ENCODE data around the gene OR1F1. TPM values are rescaled to one million over a fixed set of nuclear protein-coding genes. Genes with fewer than 3 reads are reported as not detected.

OR1F1 gene
- total RNA-seq, 1 experiment from 2014 or later = 0.26 TPM

DNA sequence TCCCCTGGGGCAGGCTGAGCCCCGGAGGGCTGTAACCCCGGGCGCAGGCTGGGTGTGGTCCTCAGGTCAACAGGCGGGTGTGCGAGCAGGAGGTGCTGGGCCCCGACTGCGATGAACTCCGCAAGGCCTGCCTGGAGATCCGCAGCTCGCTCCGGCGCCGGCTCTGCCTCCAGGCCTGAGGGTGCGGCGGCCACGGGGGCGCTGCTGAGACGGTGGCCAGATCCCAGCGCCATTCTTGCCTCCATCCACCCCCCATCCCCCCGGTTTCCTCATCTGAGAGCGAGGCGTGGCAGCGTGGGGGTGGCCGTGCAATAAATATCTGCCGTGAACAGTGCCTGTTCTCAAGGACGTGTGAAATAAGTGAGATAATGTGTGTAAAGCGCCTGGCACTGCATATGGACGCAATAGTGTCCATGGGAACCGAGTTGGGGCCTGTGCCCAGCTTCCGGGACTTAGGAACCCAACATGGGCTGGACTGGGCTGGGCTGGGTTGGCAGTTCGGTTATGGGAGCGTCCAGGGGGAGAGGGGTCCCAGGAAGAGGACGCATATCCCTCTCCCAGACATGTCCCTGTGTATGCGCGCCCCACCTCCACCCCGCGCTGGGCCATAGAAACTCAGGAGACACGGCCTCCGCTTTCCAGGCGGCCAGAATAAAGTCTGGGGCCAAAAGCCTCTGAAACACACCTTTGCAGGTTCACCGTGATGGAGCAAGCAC, 38.2 kb upstream of the OR1F1 start:
- H3K27me3 ChIP-seq (ENCODE audit: control insufficient read depth, insufficient read depth, low read length) = no peaks in the 10 kb centered on the region
- no TSS peak for BruUV-seq (replicated peaks)
- peak overlapping the region; percentile 70 to 88 for H3K4me3 ChIP-seq (ENCODE audit: low read depth in 2 of 2, low read length in 2 of 2)
- H3K9me3 ChIP-seq (ENCODE audit: control insufficient read depth, insufficient read depth, low read depth, low read length) = no peaks in the 10 kb centered on the region
- in situ Hi-C loops (cut with HindIII; ENCODE audit: low pct_unique_long_range_greater_than_20kb, low sequenced_read_pairs) (no loop called here), intact Hi-C loops (cut with micrococcal nuclease; ENCODE audit: unreplicated experiment) (no loop called here)
- ATAC-seq (peak; percentile 37), DNase-seq (ENCODE audit: low read depth, low spot score) (no peak)
- CTCF ChIA-PET = interaction anchor here (0.8 to 1.2 kb wide), 5 partner anchors 12 to 22 kb away, joined by 3 to 5 read pairs (median 3); partner anchors contain the start of gene ZNF213
- H3K36me3 ChIP-seq (ENCODE audit: control insufficient read depth, insufficient read depth, low read length) = peaks cover 2% of the 10 kb centered on the region; the same call in 1 of the 2 replicates
- POLR2A ChIA-PET = interaction anchor here (0.9 kb wide), 2 partner anchors 12 to 15 kb away, joined by 3 to 6 read pairs; partner anchors contain the start of gene ZNF213
- peaks cover 10% of the 10 kb centered on the region; the same call in 1 of the 2 replicates for H3K4me1 ChIP-seq (ENCODE audit: control insufficient read depth, insufficient read depth, low read length)
- H3K27ac ChIP-seq (ENCODE audit: low read length) = peak overlapping the region; percentile 88
- TF ChIP-seq SIN3A (IDR thresholded peaks at IDR 0.05; ENCODE audit: borderline replicate concordance, insufficient read depth, low read depth, low read length) = no peak
- no peak for TF ChIP-seq REST (IDR thresholded peaks at IDR 0.05; ENCODE audit: insufficient read depth in 1 of 2, low read depth in 2 of 2, low read length in 1 of 2)
- TF ChIP-seq CTCF (IDR thresholded peaks at IDR 0.05) = peak; percentile 41; the same call in 1 of the 2 replicates
- TF ChIP-seq TCF7L2 (IDR thresholded peaks at IDR 0.05; ENCODE audit: low read depth, low read length) = no peak
- no peak for TF ChIP-seq POLR2AphosphoS5 (IDR thresholded peaks at IDR 0.05; ENCODE audit: low read depth, low read length)

DNA sequence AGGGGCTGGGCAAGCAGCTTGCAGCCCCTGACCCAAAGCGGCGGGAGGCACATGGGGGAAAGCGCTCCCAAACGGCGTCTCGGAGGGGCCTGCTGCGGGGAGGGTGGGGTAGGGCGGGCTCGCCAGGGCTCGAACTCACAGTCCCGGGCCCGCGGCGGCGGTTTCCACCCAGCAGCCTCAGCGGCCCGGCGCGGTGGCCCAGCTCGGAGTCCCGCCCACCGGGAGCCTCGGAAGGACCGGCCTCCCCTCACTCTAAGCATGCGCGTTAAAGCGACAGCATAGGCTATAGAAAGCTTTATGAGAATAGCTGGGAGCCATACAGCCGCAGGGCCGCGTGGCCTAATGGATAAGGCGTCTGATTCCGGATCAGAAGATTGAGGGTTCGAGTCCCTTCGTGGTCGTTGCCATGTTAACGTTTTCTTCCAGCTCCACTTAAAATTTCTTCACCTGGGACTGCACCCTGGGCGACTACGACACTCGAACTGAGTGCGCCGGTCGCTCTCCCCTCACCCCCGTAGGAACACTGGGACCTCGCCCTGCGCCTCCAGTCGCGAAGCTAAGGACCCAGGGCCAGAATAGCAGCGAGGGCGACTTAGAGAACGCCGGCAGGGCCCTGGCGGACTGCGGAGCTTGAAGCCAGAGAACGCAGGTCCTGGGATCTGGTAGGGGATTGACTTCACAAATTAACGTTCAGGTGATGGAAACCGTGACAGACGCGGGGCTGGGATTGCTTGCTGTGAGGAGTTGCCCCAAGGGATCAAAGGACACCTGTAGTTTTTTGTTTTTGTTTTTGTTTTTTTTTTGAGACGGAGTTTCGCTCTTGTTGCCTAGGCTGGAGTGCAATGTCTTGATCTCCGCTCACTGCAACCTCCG, 37.4 kb upstream of the OR1F1 start:
- DNase-seq (ENCODE audit: low read depth, low spot score) (peak; percentile 99), ATAC-seq (peak; percentile 86)
- peak overlapping the region; percentile 70 to 96 for H3K4me3 ChIP-seq (ENCODE audit: low read depth in 2 of 2, low read length in 2 of 2)
- peaks cover 10% of the 10 kb centered on the region; the same call in 1 of the 2 replicates for H3K4me1 ChIP-seq (ENCODE audit: control insufficient read depth, insufficient read depth, low read length)
- CTCF ChIA-PET = interaction anchor here (0.6 to 1.2 kb wide), 6 partner anchors 11 to 863 kb away, joined by 3 to 7 read pairs (median 4); no protein-coding TSS in a partner anchor
- peak overlapping the region; percentile 88 for H3K27ac ChIP-seq (ENCODE audit: low read length)
- POLR2A ChIA-PET = interaction anchor here (0.9 kb wide), 1 partner anchor 16 kb away, joined by 6 read pairs; the partner anchor contains the start of gene ZNF213
- intact Hi-C loops (cut with micrococcal nuclease; ENCODE audit: unreplicated experiment) = no loop called here
- TF ChIP-seq POLR2AphosphoS5 (IDR thresholded peaks at IDR 0.05; ENCODE audit: low read depth, low read length) (peak; percentile 71; the same call in 1 of the 2 replicates), SIN3A (IDR thresholded peaks at IDR 0.05; ENCODE audit: borderline replicate concordance, insufficient read depth, low read depth, low read length) (peak; percentile 66; the same call in 1 of the 2 replicates), CTCF (IDR thresholded peaks at IDR 0.05) (no peak), REST (IDR thresholded peaks at IDR 0.05; ENCODE audit: insufficient read depth in 1 of 2, low read depth in 2 of 2, low read length in 1 of 2) (no peak)
- H3K9me3 ChIP-seq (ENCODE audit: control insufficient read depth, insufficient read depth, low read depth, low read length) = no peaks in the 10 kb centered on the region
- in situ Hi-C loops (cut with HindIII; ENCODE audit: low pct_unique_long_range_greater_than_20kb, low sequenced_read_pairs) = no loop called here
- H3K36me3 ChIP-seq (ENCODE audit: control insufficient read depth, insufficient read depth, low read length) = peaks cover 2% of the 10 kb centered on the region; the same call in 1 of the 2 replicates
- BruUV-seq (replicated peaks) = no TSS peak
- no peaks in the 10 kb centered on the region for H3K27me3 ChIP-seq (ENCODE audit: control insufficient read depth, insufficient read depth, low read length)

Data from Panc1 (cell line).